ENCODE results near the gene CFAP52. TPM values are rescaled to one million over a fixed set of nuclear protein-coding genes. Genes with fewer than 3 reads are reported as not detected.
A peak's percentile ranks its signal among the peaks of the same experiment; 100 is the strongest.
"Not testable (repeated sequence)": the region's sequence is repeated elsewhere in the genome, so short reads cannot be mapped to it uniquely, and the experiment has no call there.

CFAP52 gene
- total RNA-seq, 1 donor from 2014 or later: not detected

DNA sequence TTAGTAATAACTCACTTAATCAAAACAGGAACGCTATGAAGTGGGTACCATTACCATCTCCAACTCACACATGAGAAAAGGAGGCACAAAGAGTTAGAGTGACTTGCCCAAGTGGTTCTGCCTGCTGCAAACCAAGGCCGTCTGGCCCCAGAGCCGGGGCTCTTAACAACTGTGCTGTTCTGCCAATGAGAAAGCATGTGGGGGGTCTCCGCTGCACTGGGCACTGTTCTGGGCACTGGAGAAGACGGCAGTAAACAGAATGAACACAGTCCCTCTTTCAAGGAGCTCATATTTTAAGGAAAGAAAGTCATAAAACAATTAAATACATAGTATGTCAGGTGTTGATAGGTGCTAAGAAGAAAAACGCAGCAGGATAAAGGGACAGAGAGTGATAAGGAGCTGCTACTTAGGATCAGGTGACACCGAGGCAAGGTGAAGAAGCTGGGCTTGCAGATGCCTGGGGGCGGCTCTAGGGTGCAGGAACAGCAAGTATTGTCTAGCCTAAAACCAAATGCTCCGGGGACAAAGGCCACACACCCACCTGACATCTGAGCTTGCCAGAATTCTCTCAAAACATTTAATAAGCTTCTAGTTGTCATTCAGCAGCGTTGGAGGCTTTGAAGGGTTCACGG is 7.4 kb upstream of the CFAP52 start:
- DNase-seq (ENCODE audit: low read depth in 2 of 2): no peak

DNA sequence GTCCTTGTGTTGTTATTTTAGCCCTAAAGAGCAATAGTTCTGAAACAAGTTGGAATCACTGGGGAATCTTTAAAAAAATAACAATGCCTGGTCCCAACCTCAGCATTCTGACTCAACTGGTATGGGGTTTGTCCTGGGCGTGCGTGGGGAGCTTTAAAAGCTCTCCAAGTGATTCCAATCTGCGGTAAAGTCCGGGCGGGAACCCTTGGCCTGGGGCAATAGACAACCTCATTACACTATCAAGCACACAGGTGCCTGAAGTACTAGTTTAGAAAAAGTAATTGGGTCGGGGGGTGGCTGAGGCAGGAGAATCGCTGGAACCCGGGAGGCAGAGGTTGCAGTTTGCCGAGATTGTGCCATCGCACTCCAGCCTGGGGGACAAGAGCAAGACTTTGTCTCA is 5.2 kb upstream of the CFAP52 start:
- DNase-seq (ENCODE audit: low read depth in 2 of 2): no peak

DNA sequence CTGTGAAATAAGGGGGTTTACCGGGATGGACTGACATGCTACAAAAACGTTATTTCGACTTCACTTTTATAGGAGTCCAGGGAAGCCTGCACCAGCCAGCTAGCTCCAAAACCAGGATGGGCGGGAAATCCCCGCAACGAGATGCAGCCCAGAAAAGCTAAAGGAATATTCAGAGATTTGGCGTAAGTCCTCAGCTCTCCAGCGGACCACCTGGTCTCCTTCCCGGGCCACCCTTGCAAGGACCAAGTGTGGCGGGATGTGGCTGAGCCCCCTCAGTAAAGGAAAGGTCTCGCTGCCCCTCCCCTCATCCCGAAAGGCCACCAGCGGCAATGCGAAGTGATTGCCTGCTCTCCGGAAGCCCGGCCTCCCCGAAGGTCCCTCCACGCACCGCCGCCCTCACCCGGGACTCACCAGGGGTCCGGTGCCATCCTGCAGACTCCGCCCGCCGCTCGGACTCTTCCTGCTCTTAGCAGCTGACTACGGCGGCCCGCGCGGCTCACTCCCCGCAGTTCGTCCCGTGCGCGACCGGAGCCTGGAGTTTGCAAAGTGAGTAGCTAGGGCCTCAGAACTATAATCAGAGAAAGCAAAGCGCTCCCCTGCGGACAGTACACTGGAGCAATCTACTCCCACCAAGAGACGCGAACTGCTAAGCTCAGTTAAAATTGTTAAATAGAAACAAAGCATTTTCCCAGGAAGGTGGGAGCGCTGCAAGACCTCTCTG is 901 bp upstream of the CFAP52 start, which contains the start of gene STX8:
TSS of gene STX8 (minus strand) at position 440 of the 721 bp plus-strand sequence. CDS start at position 428, 12 bp downstream.
- DNase-seq (ENCODE audit: low read depth in 2 of 2): peak; percentile 90 to 93

DNA sequence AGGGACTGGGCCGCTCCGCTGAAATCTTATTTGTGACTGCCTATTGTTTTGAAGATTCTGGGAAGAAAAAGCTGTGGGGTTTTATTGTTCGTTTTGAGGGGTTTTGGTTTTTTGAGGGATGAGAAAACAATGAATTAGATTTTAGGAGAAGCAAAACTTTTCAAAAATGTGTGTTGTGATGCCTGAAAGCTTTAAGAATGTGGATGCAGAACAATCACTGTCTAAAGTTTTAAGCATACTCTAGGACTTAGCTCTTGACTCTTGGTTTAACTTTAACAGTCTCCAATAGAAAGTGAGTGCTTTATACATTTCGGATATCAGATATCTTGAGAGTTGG is 899 bp downstream of the CFAP52 start:
- DNase-seq (ENCODE audit: low read depth in 2 of 2): no peak

DNA sequence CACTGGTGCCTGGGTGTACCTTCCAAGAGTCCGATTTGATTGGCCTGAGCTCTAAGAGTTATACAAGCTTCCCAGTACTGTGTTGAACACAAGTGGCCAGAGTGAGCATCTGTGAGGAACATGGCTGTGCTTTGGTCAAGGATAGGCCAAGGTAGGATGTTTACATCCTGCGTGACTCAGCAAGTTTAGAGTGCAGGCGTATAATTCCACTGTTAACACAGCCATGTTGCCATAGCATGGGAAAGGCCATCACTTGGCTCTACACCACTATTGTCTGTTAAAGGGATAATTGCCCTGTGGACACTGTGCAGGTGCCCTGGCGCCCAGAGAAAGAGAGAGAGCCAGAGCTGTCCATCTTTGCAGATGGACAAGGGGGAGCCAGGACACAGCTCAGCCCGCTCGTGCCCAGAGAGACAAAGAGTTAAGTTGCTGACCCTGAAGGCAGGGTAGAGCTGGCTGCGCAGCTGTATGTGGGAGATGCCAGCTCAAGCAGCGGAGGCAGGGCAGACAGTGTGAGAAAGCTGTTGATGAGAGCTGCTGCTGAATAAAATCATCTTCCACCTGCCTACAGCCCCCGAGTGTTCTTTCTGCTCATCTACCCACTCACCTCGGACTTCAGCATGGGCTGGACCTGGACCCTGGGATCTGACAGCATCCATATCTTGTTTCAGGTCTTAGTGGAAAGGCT is 11.7 kb downstream of the CFAP52 start:
- no peak for DNase-seq (ENCODE audit: low read depth in 2 of 2)

DNA sequence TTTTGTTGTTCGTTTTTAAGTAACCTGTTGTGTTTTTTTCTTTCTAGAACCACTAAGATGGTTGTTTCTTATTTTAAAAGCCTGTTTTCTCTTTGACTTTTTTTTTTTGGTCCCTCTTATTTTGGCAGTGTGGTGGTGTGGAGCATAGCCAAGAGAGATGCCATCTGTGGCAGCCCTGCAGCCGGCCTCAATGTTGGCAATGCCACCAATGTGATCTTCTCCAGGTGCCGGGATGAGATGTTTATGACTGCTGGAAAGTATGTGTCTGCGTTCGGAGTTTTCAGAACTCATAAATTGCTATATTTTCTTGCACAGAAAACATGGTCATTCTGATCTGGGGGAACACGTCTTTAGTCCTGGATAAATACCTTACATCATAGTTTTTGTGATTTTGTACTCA is 17.6 kb downstream of the CFAP52 start:
- no peak for DNase-seq (ENCODE audit: low read depth in 2 of 2)

DNA sequence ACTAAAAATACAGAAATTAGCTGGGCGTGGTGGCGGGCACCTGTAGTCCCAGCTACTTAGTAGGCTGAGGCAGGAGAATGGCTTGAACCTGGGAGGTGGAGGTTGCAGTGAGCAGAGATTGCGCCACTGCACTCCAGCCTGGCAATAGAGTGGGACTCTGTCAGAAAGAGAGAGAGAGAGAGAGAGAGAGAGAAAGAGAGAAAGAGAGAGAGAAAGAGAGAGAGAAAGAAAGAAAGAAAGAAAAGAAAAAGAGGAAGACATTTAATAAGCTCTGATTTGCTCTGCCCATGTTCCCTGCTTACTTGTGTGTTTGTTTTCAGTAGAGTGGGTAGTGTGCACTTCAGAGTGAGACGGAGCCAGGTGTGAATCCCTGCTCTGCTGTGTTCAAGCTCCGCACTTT is 21.2 kb downstream of the CFAP52 start:
- not testable (repeated sequence) for DNase-seq (ENCODE audit: low read depth in 2 of 2)

DNA sequence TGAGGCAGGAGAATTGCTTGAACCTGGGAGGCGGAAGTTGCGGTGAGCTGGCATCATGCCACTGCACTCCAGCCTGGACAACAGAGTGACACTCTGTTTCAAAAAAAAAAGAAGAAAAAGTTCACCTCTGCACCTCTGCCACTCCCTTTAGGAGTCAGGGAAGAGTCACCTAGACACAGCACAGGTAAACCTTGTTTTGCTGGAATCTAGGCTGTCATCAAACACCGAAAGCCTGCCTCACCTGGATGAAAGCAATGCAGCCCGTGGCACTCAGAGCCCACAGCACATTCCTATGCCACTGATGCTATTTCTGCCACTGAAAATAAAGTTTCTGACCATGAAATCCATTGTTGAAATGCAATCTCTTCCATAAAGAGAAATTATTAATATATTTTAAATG is 22.2 kb downstream of the CFAP52 start:
- DNase-seq (ENCODE audit: low read depth in 2 of 2): no peak

DNA sequence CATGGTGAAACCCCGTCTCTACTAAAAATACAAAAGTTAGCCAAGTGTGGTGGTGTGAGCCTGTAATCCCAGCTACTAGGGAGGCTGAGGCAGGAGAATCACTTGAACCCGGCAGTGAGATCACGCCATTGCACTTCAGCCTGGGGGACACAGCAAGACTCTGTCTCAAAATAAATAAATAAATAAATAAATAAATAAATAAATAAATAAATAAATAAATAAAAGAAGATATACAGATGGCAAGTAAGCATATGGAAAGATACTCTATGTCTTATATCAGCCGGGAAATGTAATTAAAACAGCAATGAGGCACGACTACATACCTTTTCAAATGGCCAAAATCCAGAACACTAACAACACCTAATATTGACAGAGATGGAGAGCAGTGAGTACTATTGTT is 28.1 kb downstream of the CFAP52 start:
- not testable (repeated sequence) for DNase-seq (ENCODE audit: low read depth in 2 of 2)

DNA sequence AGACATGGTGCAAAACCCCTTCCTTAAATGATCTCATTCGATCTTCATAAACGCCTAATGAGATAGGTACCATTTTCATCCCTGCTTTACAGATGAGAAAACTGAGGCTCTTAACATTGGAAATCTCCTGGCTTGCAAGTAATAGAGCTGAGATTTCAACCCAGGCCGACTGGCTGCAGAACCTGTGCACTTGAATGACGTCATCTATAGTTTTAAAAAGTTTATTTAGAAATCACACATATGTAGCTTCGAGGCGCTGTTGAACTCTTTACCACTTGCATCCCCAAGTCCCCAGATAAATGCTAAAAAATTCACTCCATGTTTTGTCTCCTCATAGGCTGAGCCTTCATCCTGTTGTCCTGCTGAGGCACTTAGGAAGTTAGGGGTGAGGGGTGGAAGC is 30.0 kb downstream of the CFAP52 start:
- DNase-seq (ENCODE audit: low read depth in 2 of 2): no peak

DNA sequence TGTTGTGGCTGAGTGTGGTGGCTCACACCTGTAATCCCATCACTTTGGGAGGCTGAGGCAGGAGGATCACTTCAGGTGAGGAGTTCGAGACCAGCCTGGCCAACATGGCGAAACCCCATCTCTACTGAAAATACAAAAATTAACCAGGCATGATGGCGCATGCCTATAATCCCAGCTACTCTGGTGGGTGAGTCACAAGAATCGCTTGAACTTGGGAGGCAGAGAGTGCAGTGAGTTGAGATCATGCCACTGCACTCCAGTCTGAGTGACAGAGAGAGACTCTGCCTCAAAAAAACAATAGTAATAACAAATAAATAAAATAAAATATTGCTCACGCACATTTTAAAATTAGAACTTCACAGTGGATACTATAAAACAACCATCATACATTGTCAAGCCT is 30.6 kb downstream of the CFAP52 start:
- not testable (repeated sequence) for DNase-seq (ENCODE audit: low read depth in 2 of 2)

DNA sequence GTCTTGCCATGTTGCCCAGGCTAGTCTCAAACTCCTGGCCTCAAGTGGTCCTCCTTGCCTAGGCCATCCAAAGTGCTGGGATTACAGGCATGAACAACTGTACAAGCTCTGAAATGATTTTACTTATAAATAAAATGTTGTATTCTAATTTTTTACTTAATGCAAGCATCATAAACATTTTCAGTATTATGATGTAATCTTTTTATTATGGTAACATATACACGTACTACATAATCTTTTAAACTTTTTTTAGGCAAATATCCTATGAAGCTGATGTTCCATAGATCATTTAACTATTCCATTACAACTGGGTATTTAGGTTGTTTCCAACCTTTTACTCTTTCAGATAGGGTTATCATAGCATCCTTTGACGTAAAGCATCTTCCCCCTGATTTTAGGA is 35.1 kb downstream of the CFAP52 start:
- DNase-seq (ENCODE audit: low read depth in 2 of 2): no peak

DNA sequence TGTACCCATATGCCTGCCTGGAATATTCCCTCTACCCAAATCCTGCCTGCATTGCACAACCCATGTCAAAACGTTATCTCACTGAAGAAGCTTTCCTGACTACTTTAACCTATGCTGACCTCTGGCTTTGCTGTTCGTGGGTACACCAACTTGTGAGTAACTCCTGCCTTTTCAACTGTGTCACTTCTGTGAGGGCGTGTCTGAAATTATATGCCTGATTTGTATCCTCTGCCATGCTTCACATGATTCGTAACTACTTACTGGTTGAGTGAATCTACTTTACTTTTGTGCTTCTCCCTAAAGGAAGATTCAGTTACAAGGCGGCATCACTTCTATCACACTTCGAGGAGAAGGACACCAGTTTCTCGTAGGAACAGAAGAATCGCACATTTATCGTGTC is 35.6 kb downstream of the CFAP52 start:
- no peak for DNase-seq (ENCODE audit: low read depth in 2 of 2)

DNA sequence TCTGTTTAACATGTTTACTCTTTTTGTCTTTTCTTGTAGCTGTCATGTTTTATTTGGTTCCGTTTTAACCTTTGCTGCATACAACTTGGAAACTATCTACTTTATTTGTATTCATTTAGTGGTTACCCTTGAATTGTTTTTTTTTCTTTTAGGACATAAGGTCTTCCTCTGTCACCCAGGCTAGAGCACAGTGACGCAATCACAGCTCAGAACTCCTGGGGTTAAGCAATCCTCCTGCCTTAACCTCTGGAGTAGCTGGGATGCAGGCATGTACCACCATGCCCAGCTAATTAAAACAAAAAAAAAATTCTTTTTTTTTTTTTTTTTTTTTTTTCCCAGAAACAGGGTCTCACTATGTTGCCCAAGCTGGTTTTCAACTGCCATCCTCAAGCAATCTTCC is 39.0 kb downstream of the CFAP52 start:
- DNase-seq (ENCODE audit: low read depth in 2 of 2): no peak

DNA sequence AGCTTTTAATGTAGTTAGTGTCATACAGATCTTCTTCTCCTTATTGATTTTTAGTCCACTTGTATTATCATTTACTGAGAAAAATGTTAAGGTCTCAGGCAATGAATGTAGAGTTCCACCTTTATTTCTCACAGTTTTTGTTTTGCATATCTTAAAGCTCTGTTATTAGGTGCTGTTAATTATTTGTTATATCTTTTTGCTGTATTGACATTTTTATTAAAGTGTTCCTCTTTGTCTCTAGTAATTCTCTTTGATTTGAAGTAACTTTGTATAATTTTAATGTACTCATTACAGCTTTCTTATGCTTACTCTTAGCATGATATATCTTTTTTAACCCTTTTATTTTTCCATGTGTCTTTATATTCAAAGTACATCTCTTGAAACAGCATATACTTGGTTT is 46.5 kb downstream of the CFAP52 start:
- no peak for DNase-seq (ENCODE audit: low read depth in 2 of 2)

DNA sequence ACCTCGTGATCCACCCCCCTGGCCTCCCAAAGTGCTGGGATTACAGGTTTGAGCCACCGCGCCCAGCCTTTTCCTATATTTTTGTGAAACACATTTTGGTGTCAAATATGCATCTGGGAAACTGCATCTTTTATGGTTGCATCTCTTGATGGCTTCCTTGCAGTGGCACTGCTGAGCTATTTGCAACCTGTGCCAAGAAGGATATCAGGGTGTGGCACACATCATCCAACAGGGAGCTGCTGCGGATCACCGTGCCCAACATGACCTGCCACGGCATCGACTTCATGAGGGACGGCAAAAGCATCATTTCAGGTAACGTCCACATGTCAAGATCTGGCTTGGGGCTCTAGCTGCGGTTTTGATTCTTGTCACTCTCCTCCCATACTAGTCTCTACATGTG is 52.1 kb downstream of the CFAP52 start:
- DNase-seq (ENCODE audit: low read depth in 2 of 2): no peak

DNA sequence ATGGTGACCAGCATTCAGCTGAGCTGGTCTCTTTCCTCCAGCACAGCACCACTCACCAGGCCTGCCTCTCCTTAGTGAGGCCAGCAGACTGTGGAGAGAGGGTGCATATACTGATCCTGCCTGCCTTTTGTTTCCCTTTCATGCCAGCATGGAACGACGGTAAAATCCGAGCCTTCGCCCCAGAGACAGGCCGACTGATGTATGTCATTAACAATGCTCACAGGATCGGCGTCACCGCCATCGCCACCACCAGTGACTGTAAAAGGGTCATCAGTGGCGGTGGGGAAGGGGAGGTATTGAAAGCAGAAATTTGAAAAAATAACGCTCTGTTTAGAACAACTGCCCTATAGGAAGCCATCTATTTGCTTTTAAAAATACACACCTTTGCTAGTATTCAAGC is 56.3 kb downstream of the CFAP52 start:
- DNase-seq (ENCODE audit: low read depth in 2 of 2): no peak

DNA sequence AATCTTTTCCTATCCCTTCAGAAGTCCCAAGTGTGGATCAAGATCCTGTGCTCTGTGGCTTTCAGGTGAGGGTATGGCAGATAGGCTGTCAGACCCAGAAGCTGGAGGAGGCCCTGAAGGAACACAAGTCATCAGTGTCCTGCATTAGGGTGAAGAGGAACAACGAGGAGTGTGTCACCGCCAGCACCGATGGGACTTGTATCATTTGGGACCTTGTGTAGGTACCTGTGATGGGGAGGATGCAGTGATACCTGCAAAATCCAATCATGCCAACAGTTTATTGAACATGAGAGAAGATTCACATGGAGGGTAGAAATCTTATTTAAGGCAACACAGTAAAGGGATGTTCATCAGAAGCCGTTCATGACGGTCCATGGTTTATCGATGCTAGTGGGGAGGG is 58.9 kb downstream of the CFAP52 start:
- DNase-seq (ENCODE audit: low read depth in 2 of 2): no peak

DNA sequence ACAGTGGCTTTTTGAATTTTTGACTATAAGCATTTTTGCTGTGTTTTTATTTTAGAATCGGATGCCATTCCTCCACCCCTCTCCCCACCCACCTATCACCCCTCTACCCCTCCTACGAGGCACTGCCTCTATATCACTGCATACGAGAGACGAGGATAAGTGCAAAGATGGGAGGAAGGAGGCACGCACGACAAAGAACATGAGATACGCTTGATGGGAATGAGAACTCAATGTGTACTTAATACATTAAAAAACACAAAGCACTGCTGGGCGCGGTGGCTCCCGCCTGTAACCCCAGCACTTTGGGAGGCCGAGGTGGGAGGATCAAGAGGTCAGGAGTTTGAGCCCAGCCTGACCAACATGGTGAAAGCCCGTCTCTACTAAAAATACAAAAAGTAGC is 60.1 kb downstream of the CFAP52 start:
- no peak for DNase-seq (ENCODE audit: low read depth in 2 of 2)

DNA sequence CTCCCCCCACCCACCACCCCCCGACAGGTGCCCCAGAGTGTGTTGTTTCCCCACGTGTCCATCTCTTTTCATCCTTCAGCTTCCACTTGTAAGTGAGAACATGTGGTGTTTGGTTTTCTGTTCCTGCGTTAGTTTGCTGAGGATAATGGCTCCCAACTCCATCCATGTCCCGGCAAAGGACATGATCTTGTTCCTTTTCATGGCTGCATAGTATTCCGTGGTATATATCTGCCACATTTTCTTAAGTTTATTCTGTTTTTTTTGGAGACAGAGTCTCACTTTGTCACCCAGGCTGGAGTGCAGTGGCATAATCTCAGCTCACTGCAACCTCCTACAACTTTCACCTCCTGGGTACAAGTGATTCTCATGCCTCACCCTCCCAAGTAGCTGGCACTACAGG is 63.9 kb downstream of the CFAP52 start:
- not testable (repeated sequence) for DNase-seq (ENCODE audit: low read depth in 2 of 2)

DNA sequence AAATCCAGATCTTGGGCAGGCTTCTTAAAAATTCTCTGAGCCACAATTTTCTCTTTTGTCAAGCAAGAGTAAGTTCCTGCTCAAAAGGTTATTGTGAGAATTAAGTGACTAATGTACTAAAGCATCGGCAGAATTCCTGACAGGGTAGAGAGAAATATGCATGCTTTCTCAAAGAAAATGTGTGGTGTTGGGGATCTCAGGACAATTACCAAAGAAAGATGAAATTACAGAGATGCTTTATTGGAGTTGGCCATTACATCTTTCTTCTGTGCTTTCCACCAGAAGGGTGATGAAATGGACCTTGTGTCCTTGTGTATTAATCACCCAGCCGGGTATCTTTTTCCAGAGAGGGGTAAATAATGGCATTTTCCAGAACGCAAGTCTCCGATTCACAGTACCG is 67.2 kb downstream of the CFAP52 start:
- no peak for DNase-seq (ENCODE audit: low read depth in 2 of 2)

DNA sequence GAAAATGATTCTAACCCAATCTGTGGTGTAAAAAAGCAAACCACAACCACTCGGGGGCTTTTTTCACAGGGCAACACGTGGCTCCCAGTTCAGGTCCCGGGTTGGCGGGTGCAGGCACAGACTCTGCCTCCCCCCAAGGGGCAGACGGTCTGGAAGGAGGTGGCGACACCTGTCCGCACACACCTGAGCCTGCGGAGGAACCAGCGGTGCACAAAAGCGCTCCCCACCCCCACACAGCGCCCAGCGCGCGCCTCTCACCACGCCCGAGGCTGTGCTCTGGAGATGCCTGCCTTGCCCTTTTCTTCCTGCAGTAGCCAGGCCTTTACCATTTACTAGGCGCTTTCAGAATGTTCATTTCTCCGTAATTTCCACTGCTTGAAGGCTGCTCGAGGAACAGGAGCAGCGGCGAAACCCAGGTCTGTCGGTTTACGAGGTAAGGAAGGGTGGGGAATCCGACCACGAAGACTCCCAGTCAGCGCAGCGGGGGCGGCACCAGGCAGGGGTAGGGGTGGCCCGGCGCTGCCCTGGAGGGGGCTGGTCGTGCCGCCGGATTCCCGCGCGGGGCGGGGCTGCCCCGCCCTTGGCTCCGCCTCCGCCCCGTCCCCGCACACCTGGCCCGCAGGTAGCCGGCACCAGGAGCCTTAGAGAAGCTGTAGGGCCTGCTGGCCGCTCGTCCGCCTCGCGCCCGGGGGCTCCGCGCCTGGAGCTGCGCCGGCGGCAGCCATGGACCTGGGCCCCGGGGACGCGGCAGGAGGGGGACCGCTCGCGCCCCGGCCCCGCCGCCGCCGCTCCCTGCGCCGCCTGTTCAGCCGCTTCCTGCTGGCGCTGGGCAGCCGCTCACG is 68.7 kb downstream of the CFAP52 start, which contains the start of gene USP43:
TSS of gene USP43 (plus strand) at position 608 of the 842 bp plus-strand sequence. CDS start at position 724, 116 bp downstream.
- DNase-seq (ENCODE audit: low read depth in 2 of 2): no peak
